ENCODE results near the gene GPR52.

GRCh38 chr1:174445817-174446216 lies 1.9 kb upstream of the GPR52 start:
- TF ChIP-seq CTCF (tag by site-specific recombination; IDR thresholded peaks at IDR 0.05): no peak
- no peak for TF ChIP-seq ZBTB1 (tag by site-specific recombination; IDR thresholded peaks at IDR 0.05)
- no peak for TF ChIP-seq ZNF335 (tag by site-specific recombination; conservative IDR thresholded peaks at IDR 0.05)
- no peak for TF ChIP-seq REST (tag by site-specific recombination; IDR thresholded peaks at IDR 0.05)
- no peak for TF ChIP-seq ZBTB49 (tag by site-specific recombination; IDR thresholded peaks at IDR 0.05; ENCODE audit: low read depth)
- no peak for TF ChIP-seq GLIS2 (tag by site-specific recombination; IDR thresholded peaks at IDR 0.05)
- no peak for TF ChIP-seq GLIS1 (tag by site-specific recombination; IDR thresholded peaks at IDR 0.05)
